K562 (cell line): ENCODE measurements around the gene SPIB.

ENCODE experiments used
- CHD4 ChIP-seq: fragments of 200-600 bp; sonication (generic); IDR thresholded peaks from 3 replicates; pipeline ENCODE4 v1.6.1; 2012; ENCODE audit warnings: low read depth, mild to moderate bottlenecking, mixed read lengths, low read length, inconsistent platforms; ENCODE audit not compliant: insufficient read depth, insufficient replicate concordance, poor library complexity, severe bottlenecking
- HDAC6 ChIP-seq: IDR thresholded peaks from 2 replicates; pipeline ENCODE4 v1.6.1; 2012; ENCODE audit warnings: low read depth, mild to moderate bottlenecking, control low read depth, inconsistent platforms, low read length, moderate library complexity
- HDGF ChIP-seq: fragments of 450-650 bp; IDR thresholded peaks from 2 replicates; pipeline ENCODE4 v1.6.1; 2016
- SIRT6 ChIP-seq: IDR thresholded peaks from one replicate; pipeline ENCODE4 v1.6.1; 2012; ENCODE audit warnings: low read depth, mild to moderate bottlenecking, control low read depth, inconsistent platforms, low read length, moderate library complexity
- ZNF41 ChIP-seq: fragments of 250-450 bp; sonication (Bioruptor Pico); conservative IDR thresholded peaks from 2 replicates; pipeline ENCODE4 v1.4.0; 2020; ENCODE audit warnings: mild to moderate bottlenecking
- ZNF561 ChIP-seq: fragments of 450-650 bp; formaldehyde crosslinking; conservative IDR thresholded peaks from 2 replicates; pipeline ENCODE4 v1.4.0; 2020; ENCODE audit warnings: mild to moderate bottlenecking, moderate library complexity
- ZNF785 ChIP-seq: fragments of 250-450 bp; sonication (Bioruptor Pico); IDR thresholded peaks from 2 replicates; pipeline ENCODE4 v1.4.0; 2020; ENCODE audit warnings: mild to moderate bottlenecking
- TF ChIP-seq, protein P1 (sequence below), 3 experiments: IDR thresholded peaks in 2 of 3; conservative IDR thresholded peaks in 1 of 3; 2 replicates each; pipeline ENCODE4 v1.5.1; 2011 to 2012; ENCODE audit warnings: low read length in 3 of 3, mild to moderate bottlenecking in 3 of 3, control low read depth in 2 of 3, improper control_type of control experiment in 1 of 3, inconsistent platforms in 1 of 3, low read depth in 1 of 3, mixed read lengths in 1 of 3, moderate library complexity in 1 of 3; ENCODE audit not compliant: insufficient read depth in 2 of 3

DNA sequence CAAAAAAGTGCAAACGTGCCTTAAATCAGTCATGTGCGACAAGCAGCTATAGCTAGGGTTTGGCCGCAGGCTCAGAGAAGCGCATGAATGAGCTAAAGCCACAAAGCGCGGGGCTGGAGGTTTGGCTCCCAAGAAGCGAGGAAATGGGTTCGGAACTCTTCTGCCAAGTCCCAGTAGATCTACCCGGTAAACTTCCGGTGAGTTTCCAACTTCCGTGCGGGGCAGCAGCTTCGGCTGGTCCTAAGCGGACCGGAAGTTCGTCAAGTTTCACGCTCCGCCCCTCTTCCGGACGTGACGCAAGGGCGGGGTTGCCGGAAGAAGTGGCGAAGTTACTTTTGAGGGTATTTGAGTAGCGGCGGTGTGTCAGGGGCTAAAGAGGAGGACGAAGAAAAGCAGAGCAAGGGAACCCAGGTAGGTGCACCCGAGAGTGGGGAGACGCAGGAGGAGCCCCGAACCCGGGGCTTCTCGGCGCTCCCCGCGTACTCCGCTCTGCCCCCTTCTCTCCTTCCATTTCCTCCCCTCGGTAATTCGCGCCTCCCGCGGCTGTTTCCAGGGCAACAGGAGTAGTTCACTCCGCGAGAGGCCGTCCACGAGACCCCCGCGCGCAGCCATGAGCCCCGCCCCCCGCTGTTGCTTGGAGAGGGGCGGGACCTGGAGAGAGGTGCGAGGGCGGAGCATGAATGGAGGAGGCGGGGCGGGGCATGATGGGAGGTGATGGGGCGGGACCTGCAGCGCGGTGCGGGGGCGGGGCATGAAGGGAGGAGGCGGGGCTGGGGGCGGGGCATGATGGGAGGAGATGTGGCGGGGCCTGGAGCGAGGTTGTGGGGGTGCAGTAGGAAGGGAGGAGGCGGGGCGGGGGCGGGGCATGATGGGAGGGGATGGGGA, 42.3 kb upstream of the SPIB start, which contains the start of gene NR1H2:
- TF ChIP-seq CHD4 (no peak), HDGF (no peak), ZNF41 (CRISPR knock-in tag) (no peak), SIRT6 (no peak), ZNF785 (no peak), ZNF561 (no peak), HDAC6 (no peak)
- TF ChIP-seq, protein P1, sequence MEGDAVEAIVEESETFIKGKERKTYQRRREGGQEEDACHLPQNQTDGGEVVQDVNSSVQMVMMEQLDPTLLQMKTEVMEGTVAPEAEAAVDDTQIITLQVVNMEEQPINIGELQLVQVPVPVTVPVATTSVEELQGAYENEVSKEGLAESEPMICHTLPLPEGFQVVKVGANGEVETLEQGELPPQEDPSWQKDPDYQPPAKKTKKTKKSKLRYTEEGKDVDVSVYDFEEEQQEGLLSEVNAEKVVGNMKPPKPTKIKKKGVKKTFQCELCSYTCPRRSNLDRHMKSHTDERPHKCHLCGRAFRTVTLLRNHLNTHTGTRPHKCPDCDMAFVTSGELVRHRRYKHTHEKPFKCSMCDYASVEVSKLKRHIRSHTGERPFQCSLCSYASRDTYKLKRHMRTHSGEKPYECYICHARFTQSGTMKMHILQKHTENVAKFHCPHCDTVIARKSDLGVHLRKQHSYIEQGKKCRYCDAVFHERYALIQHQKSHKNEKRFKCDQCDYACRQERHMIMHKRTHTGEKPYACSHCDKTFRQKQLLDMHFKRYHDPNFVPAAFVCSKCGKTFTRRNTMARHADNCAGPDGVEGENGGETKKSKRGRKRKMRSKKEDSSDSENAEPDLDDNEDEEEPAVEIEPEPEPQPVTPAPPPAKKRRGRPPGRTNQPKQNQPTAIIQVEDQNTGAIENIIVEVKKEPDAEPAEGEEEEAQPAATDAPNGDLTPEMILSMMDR (IDR thresholded peaks at IDR 0.05 in 2 of 3, conservative IDR thresholded peaks at IDR 0.05 in 1 of 3; ENCODE audit: insufficient read depth in 2 of 3, low read depth in 1 of 3, low read length in 3 of 3) = no peak
